Transverse colon (tissue), 4 donors: Measurements from ENCODE around the gene LRRC73. TPM values are rescaled to one million over a fixed set of nuclear protein-coding genes. Genes with fewer than 3 reads are reported as not detected.

Experiments used
- DNase-seq: peaks from one replicate; pipeline ENCODE4 v3.0.0-alpha.2; 2019
- H3K27ac ChIP-seq, 4 donors: fragments of 200-600 bp; sonication (generic); 2 replicates each; pipeline ENCODE4 v1.5.1; 2016 to 2018; ENCODE audit warnings: inconsistent platforms in 4 of 4
- H3K27me3 ChIP-seq: fragments of 200-600 bp; sonication (generic); 2 replicates; pipeline ENCODE4 v1.5.1; 2017; ENCODE audit warnings: inconsistent platforms
- H3K36me3 ChIP-seq, 4 donors: fragments of 200-600 bp; sonication (generic); 2 replicates each; pipeline ENCODE4 v1.5.1; 2017 to 2019; ENCODE audit warnings: inconsistent platforms in 4 of 4
- H3K4me1 ChIP-seq, 4 donors: fragments of 200-600 bp; sonication (generic); 2 replicates each; pipeline ENCODE4 v1.5.1; 2017 to 2020; ENCODE audit warnings: inconsistent platforms in 4 of 4
- H3K4me3 ChIP-seq, 4 donors: fragments of 200-600 bp; sonication (generic); 1 replicate in 1 of 4; 2 replicates in 3 of 4; pipeline versions ENCODE4 v1.5.1 to v1.6.1; 2017 to 2019; ENCODE audit warnings: inconsistent platforms in 4 of 4
- H3K9me3 ChIP-seq, 2 donors: fragments of 200-600 bp; sonication (generic); 2 replicates each; pipeline ENCODE4 v1.5.1; 2017 to 2019; ENCODE audit warnings: inconsistent platforms in 2 of 2
- EP300 ChIP-seq: sonication (generic); formaldehyde crosslinking; IDR thresholded peaks from one replicate; pipeline ENCODE4 v1.6.1; 2017; ENCODE audit warnings: antibody characterized with exemption, low read depth
- POLR2A ChIP-seq: fragments of 450-650 bp; IDR thresholded peaks from one replicate; pipeline ENCODE4 v1.6.1; 2016; ENCODE audit warnings: antibody characterized with exemption, mild to moderate bottlenecking, moderate library complexity
- POLR2AphosphoS5 ChIP-seq, 3 donors: sonication (generic); formaldehyde crosslinking; IDR thresholded peaks; one replicate each; pipeline ENCODE4 v1.6.1; 2016; ENCODE audit warnings: antibody characterized with exemption in 3 of 3
- WGBS, 2 donors: methylation state at CpG; one replicate each; pipeline ENCODE4 v1.1.5; 2018; ENCODE audit warnings: low coverage in 1 of 2; 5-methylcytosine and 5-hydroxymethylcytosine counted together
- in situ Hi-C, 4 donors: fragments of 200-750 bp; cut with MboI; loops; one replicate each; pipeline versions ENCODE4 v1.15.0 to v1.15.1; 2017; ENCODE audit warnings: low sequenced_read_pairs in 3 of 4, low pct_ligation_motif_present in 1 of 4, low pct_unique_long_range_greater_than_20kb in 1 of 4
- intact Hi-C: fragments of 100-400 bp; cut with DNase I; formaldehyde crosslinking; loops from one replicate; pipeline ENCODE4 v1.15.1; 2023; ENCODE audit warnings: low total_unique reads
- total RNA-seq, 4 donors: library from RNA; depleted of rRNA; stranded (reverse); fragments of >200 nt; gene quantifications; one replicate each; pipeline ENCODE4 v1.1.0, GENCODE V29; 2016
- TF ChIP-seq, protein P1 (sequence below), 5 experiments: fragments of 200-600 bp in 3 of 5; fragments of 450-650 bp in 2 of 5; sonication (generic) in 3 of 5; IDR thresholded peaks; 1 replicate in 2 of 5; 2 replicates in 3 of 5; pipeline ENCODE4 v1.5.1; 2016 to 2017; ENCODE audit warnings: antibody characterized with exemption in 5 of 5, inconsistent platforms in 3 of 5, mild to moderate bottlenecking in 2 of 5, moderate library complexity in 1 of 5

LRRC73 gene
- total RNA-seq, 4 donors from 2014 or later: 0.60 to 0.96 TPM; not detected in 2

DNA sequence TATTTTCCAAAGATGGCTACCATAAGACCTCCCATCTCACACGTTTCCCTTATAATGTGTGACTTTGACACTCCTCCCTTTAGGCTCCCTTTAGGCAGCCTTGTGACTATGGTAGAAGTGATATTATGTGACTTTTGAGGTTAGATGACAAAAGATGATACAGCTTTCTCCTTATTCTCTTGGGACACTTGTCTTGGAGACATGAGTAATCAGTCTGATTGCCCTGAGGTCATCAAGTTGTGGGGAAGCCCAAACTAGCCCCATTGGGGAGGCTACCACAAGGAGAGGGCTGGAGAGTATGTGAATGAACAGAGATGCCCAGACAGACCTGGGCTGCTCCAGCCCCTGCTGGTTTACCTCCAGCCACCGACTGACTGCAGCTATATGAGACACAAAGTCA, 44.2 kb downstream of the LRRC73 start:
- 40 to 76% methylated on average over 1 to 2 of the region's 2 CpGs for WGBS, 2 donors
- Histone ChIP-seq H3K36me3 (no peaks in the 10 kb centered on the region), H3K27ac (no peak overlapping the region), H3K4me3 (no peak overlapping the region), H3K4me1 (no peaks in the 10 kb centered on the region), H3K27me3 (peaks cover 49% of the 10 kb centered on the region), H3K9me3 (no peaks in the 10 kb centered on the region)
- no peak for DNase-seq
- in situ Hi-C loops: no loop called here
- TF ChIP-seq POLR2A (no peak), EP300 (no peak), POLR2AphosphoS5 (IDR thresholded peaks at IDR 0.05) (no peak)
- TF ChIP-seq, protein P1, sequence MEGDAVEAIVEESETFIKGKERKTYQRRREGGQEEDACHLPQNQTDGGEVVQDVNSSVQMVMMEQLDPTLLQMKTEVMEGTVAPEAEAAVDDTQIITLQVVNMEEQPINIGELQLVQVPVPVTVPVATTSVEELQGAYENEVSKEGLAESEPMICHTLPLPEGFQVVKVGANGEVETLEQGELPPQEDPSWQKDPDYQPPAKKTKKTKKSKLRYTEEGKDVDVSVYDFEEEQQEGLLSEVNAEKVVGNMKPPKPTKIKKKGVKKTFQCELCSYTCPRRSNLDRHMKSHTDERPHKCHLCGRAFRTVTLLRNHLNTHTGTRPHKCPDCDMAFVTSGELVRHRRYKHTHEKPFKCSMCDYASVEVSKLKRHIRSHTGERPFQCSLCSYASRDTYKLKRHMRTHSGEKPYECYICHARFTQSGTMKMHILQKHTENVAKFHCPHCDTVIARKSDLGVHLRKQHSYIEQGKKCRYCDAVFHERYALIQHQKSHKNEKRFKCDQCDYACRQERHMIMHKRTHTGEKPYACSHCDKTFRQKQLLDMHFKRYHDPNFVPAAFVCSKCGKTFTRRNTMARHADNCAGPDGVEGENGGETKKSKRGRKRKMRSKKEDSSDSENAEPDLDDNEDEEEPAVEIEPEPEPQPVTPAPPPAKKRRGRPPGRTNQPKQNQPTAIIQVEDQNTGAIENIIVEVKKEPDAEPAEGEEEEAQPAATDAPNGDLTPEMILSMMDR (IDR thresholded peaks at IDR 0.05): no peak
- intact Hi-C loops: no loop called here

DNA sequence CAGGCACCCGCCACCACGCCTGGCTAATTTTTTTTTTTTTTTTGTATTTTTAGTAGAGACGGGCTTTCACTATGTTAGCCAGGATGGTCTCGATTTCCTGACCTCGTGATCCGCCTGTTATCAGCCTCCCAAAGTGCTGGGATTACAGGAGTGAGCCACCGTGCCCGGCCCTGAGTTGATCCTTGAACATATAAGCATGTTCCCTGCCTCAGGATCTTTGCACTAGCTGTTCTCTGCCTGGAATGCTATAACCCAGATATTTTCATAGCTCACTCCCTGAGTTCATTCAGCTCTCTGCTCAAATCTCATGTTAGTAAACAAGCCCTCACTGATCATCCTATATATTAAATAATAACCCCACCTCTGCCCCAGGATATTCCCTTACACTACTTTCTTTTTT, 45.8 kb downstream of the LRRC73 start:
- no peak for DNase-seq
- Histone ChIP-seq H3K4me3 (no peak overlapping the region), H3K27me3 (peaks cover 65% of the 10 kb centered on the region), H3K9me3 (no peaks in the 10 kb centered on the region), H3K4me1 (no peaks in the 10 kb centered on the region), H3K27ac (no peak overlapping the region), H3K36me3 (no peaks in the 10 kb centered on the region)
- in situ Hi-C loops (no loop called here), intact Hi-C loops (no loop called here)
- 79 to 83% methylated on average over 8 of the region's 8 CpGs for WGBS, 2 donors
- TF ChIP-seq POLR2A (no peak), POLR2AphosphoS5 (IDR thresholded peaks at IDR 0.05) (no peak), EP300 (no peak)
- TF ChIP-seq, protein P1 (IDR thresholded peaks at IDR 0.05): no peak

DNA sequence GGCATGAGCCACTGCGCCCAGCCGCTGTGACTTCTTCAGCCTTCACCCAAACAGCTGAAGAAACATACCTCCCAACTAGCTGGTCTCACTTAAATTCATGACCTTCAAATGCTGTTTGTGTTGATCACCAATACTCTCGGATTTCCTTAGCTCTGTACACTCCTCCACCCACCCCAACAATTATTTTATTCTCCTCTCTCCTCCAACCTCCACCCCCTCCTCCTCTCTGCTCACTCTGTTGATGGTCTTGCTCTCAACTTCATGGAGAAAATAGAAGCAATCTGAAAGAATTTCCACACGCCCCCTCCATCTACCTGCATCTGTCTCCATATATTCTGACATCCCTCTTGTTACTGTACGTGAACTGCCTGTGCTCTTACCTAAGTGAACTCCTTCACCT, 48.2 kb downstream of the LRRC73 start:
- Histone ChIP-seq H3K27ac (no peak overlapping the region), H3K4me1 (no peaks in the 10 kb centered on the region), H3K4me3 (no peak overlapping the region), H3K9me3 (no peaks in the 10 kb centered on the region), H3K36me3 (no peaks in the 10 kb centered on the region), H3K27me3 (peaks cover 81% of the 10 kb centered on the region)
- TF ChIP-seq POLR2A (no peak), POLR2AphosphoS5 (IDR thresholded peaks at IDR 0.05) (no peak), EP300 (no peak)
- TF ChIP-seq, protein P1 (IDR thresholded peaks at IDR 0.05): no peak
- in situ Hi-C loops (no loop called here), intact Hi-C loops (no loop called here)
- no peak for DNase-seq
- WGBS, 2 donors: 71 to 78% methylated on average over 1 to 5 of the region's 5 CpGs

DNA sequence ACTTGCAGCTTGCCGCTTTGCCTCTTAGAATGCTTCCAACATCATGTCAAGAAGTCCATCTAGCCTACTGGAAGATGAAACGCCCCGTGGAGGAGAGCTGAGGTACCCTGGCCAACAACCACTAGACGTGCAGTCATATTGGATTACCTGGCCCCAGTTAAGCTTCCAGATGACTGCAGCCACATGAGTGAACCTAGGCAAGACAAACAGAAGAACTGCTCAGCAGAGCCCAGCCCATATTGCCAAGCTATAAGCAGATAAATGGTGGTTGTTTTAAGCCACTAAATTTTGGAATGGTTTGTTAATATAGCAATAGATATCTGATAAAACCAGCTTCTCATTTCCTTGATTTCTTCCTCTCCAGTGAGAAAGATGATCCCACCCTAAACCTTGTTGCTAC, 50.1 kb downstream of the LRRC73 start:
- Histone ChIP-seq H3K27ac (no peak overlapping the region), H3K4me1 (peaks cover 0 to 9% (median 8%) of the 10 kb centered on the region in 4 donors), H3K36me3 (no peaks in the 10 kb centered on the region), H3K27me3 (peaks cover 88% of the 10 kb centered on the region), H3K4me3 (no peak overlapping the region), H3K9me3 (no peaks in the 10 kb centered on the region)
- WGBS, 2 donors: 80% methylated on average over 4 of the region's 4 CpGs; no CpG with 5 or more reads in 1 of the 2 donors
- intact Hi-C loops (no loop called here), in situ Hi-C loops (no loop called here)
- TF ChIP-seq POLR2A (no peak), POLR2AphosphoS5 (IDR thresholded peaks at IDR 0.05) (no peak), EP300 (no peak)
- TF ChIP-seq, protein P1 (IDR thresholded peaks at IDR 0.05): no peak
- no peak for DNase-seq
